SU-DHL-6 (cell line): ENCODE results near the gene ERN2.

ENCODE experiments used
- H2AFZ ChIP-seq: fragments of 200-600 bp; sonication (generic); 2 replicates; pipeline ENCODE4 v1.6.1; 2014; ENCODE audit warnings: low read depth, mild to moderate bottlenecking, moderate library complexity, mixed read lengths, antibody characterized with exemption, low read length; ENCODE audit not compliant: severe bottlenecking
- H3F3A ChIP-seq: fragments of 200-600 bp; shearing (Covaris generic); 2 replicates; pipeline ENCODE4 v1.6.0; 2016; ENCODE audit warnings: antibody characterized with exemption, mild to moderate bottlenecking; ENCODE audit not compliant: insufficient read depth
- H3K27ac ChIP-seq: fragments of 200-600 bp; sonication (generic); 2 replicates; pipeline ENCODE4 v1.5.1; 2016; ENCODE audit warnings: low read depth, mild to moderate bottlenecking, low read length, moderate library complexity, mixed read lengths
- H3K27me3 ChIP-seq: fragments of 200-600 bp; sonication (generic), shearing (Covaris generic); 2 replicates; pipeline ENCODE4 v1.6.0; 2014; ENCODE audit warnings: mild to moderate bottlenecking, low read length
- H3K36me3 ChIP-seq: fragments of 200-600 bp; sonication (generic); 2 replicates; pipeline ENCODE4 v1.6.1; 2014; ENCODE audit warnings: mild to moderate bottlenecking, low read length, mixed read lengths
- H3K4me2 ChIP-seq: fragments of 300-600, 200-600 bp; shearing (Covaris generic), sonication (generic); 2 replicates; pipeline ENCODE4 v1.6.0; 2014; ENCODE audit warnings: low read length, low read depth, mild to moderate bottlenecking; ENCODE audit not compliant: poor library complexity, severe bottlenecking
- H3K4me3 ChIP-seq: fragments of 200-600 bp; sonication (generic); 2 replicates; pipeline ENCODE4 v1.5.1; 2014; ENCODE audit warnings: antibody characterized with exemption, low read length, mild to moderate bottlenecking, mixed read lengths; ENCODE audit not compliant: insufficient read depth, poor library complexity, severe bottlenecking
- H3K79me2 ChIP-seq: fragments of 200-600 bp; sonication (generic); 2 replicates; pipeline ENCODE4 v1.6.1; 2014; ENCODE audit warnings: mild to moderate bottlenecking, low read length, moderate library complexity; ENCODE audit not compliant: insufficient read depth
- H3K9ac ChIP-seq: fragments of 200-600 bp; sonication (generic); 2 replicates; pipeline ENCODE4 v1.7.0; 2014; ENCODE audit warnings: mild to moderate bottlenecking, low read length
- H3K9me2 ChIP-seq: fragments of 200-600 bp; sonication (generic); replicated peaks from 2 replicates; pipeline ENCODE4 v1.6.1; 2014; ENCODE audit warnings: low read length; ENCODE audit not compliant: insufficient read depth
- H3K9me3 ChIP-seq: fragments of 200-600 bp; sonication (generic); 2 replicates; pipeline ENCODE4 v1.6.1; 2014; ENCODE audit warnings: low read length, mixed read lengths; ENCODE audit not compliant: insufficient read depth
- H4K20me1 ChIP-seq: fragments of 200-600 bp; sonication (generic); 2 replicates; pipeline ENCODE4 v1.6.1; 2014; ENCODE audit warnings: low read depth, mild to moderate bottlenecking, antibody characterized with exemption, low read length, moderate library complexity, mixed read lengths
- EZH2phosphoT487 ChIP-seq: fragments of 200-600 bp; sonication (generic), shearing (Covaris generic); conservative IDR thresholded peaks from 2 replicates; pipeline ENCODE4 v1.6.1; 2018; ENCODE audit warnings: mild to moderate bottlenecking, antibody characterized with exemption, low read length, moderate library complexity, mixed read lengths
- TF ChIP-seq, protein P1 (sequence below): fragments of 200-600 bp; sonication (generic); IDR thresholded peaks from one replicate; pipeline ENCODE4 v1.5.1; 2017; ENCODE audit warnings: antibody characterized with exemption, mild to moderate bottlenecking, low read length, moderate library complexity; ENCODE audit not compliant: insufficient read depth, poor library complexity, severe bottlenecking

The ERN2 gene

DNA sequence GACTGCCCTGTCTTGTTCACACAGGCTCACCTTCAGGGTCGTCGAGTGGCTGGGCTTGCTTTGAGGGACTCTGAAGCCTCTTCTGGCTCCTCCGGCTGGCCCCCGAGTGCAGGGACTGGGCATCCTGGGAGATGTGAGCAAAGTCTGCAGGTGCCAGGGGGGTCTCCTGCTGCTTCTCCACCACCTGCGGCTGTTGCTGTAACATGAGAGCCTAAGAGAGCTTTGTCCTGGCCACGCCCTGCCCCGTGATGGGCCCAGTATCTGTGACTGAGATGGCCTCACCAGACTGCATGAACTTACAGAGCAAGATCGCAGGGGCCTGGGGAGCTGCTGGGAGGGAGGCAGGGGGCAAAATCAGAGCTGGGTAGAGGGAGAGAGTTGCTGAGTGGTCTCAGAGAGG, 12.5 kb downstream of the ERN2 start:
- no peak overlapping the region for H2AFZ ChIP-seq

DNA sequence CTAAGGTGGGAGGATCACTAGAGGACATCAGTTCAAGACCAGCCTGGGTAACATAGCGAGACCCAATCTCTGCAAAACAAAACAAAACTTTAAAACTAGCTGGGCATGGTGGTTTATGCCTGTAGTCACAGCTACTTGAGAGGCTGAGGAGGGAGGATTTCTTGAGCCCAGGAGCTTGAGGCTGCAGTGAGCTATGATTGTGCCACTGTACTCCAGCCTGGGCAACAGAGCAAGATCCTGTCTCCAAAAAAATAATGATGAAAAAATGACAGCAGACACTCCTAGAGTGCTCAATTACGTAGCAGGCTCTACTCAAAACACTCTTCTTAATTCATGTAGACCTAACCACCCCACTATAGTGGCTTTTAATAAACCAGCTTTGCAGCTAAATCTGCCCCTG, 12.9 kb downstream of the ERN2 start:
- Histone ChIP-seq H2AFZ (no peak overlapping the region), H3K4me3 (no peak overlapping the region), H3K9me2 (no peaks in the 10 kb centered on the region), H3K9me3 (no peaks in the 10 kb centered on the region), H3K27ac (no peak overlapping the region), H4K20me1 (no peaks in the 10 kb centered on the region), H3K36me3 (no peaks in the 10 kb centered on the region), H3K79me2 (no peaks in the 10 kb centered on the region), H3K27me3 (no peaks in the 10 kb centered on the region), H3K9ac (no peak overlapping the region), H3F3A (no peaks in the 10 kb centered on the region), H3K4me2 (no peak overlapping the region)
- no peak for TF ChIP-seq EZH2phosphoT487
- TF ChIP-seq, protein P1, sequence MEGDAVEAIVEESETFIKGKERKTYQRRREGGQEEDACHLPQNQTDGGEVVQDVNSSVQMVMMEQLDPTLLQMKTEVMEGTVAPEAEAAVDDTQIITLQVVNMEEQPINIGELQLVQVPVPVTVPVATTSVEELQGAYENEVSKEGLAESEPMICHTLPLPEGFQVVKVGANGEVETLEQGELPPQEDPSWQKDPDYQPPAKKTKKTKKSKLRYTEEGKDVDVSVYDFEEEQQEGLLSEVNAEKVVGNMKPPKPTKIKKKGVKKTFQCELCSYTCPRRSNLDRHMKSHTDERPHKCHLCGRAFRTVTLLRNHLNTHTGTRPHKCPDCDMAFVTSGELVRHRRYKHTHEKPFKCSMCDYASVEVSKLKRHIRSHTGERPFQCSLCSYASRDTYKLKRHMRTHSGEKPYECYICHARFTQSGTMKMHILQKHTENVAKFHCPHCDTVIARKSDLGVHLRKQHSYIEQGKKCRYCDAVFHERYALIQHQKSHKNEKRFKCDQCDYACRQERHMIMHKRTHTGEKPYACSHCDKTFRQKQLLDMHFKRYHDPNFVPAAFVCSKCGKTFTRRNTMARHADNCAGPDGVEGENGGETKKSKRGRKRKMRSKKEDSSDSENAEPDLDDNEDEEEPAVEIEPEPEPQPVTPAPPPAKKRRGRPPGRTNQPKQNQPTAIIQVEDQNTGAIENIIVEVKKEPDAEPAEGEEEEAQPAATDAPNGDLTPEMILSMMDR = no peak

More for the DNA sequence above, 12.5 kb downstream of the ERN2 start:
- Histone ChIP-seq H3K4me3 (no peak overlapping the region), H4K20me1 (no peaks in the 10 kb centered on the region), H3K9me2 (no peaks in the 10 kb centered on the region), H3K9me3 (no peaks in the 10 kb centered on the region), H3F3A (no peaks in the 10 kb centered on the region), H3K36me3 (no peaks in the 10 kb centered on the region), H3K27ac (no peak overlapping the region), H3K27me3 (no peaks in the 10 kb centered on the region), H3K9ac (no peak overlapping the region), H3K4me2 (no peak overlapping the region), H3K79me2 (no peaks in the 10 kb centered on the region)
- TF ChIP-seq EZH2phosphoT487 = no peak
- TF ChIP-seq, protein P1 = no peak

DNA sequence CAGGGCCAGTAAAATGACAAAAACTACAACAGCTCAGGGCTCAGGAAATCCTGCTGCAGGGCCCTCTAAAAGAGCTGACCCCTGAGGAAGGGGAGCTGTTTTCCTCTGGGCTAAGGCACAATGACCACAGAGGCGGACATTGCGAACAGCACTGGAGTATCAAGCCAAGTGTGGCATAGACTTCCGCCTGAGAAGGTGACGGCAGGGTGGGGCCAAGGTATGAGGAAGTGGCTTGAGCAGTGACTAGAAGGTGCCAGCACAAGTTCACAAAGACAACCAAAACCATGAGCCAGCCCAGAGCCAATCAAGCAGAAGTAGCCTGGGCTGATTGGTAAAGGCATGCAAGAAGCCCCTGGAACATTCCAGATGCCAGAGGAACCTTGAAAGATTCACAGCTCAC, 13.9 kb downstream of the ERN2 start:
- peak overlapping the region; percentile 28 for H3K4me2 ChIP-seq

More for the DNA sequence above, 13.9 kb downstream of the ERN2 start:
- Histone ChIP-seq H3K27ac (no peak overlapping the region), H3K9me2 (no peaks in the 10 kb centered on the region), H3K36me3 (no peaks in the 10 kb centered on the region), H2AFZ (peak overlapping the region; percentile 55), H3F3A (no peaks in the 10 kb centered on the region), H3K79me2 (no peaks in the 10 kb centered on the region), H3K4me3 (no peak overlapping the region), H3K9ac (no peak overlapping the region), H4K20me1 (no peaks in the 10 kb centered on the region), H3K9me3 (no peaks in the 10 kb centered on the region), H3K27me3 (no peaks in the 10 kb centered on the region)
- TF ChIP-seq, protein P1 = no peak
- no peak for TF ChIP-seq EZH2phosphoT487
